CD4-positive, CD25-positive, alpha-beta regulatory T cell (primary cell): ENCODE data around the gene MLXIP. TPM values are rescaled to one million over a fixed set of nuclear protein-coding genes. Genes with fewer than 3 reads are reported as not detected.

Experiments
- ATAC-seq, 2 donors: fragments of 150-1000 bp; cut with Tn5 transposase; one replicate each; pipeline ENCODE4 v1.10.0; 2021; ENCODE audit warnings: low read depth in 2 of 2, moderate number of reproducible peaks in 2 of 2, moderate library complexity in 1 of 2
- DNase-seq, 3 donors: peaks; one replicate each; pipeline versions ENCODE4 v3.0.0 to v3.0.0-alpha.2; 2012 to 2022; ENCODE audit warnings: mixed read lengths in 1 of 3
- H3K27ac ChIP-seq: one replicate; pipeline ENCODE4 v1.7.0; 2013; ENCODE audit warnings: mild to moderate bottlenecking, low read length; ENCODE audit not compliant: insufficient read depth, poor library complexity, severe bottlenecking
- H3K27me3 ChIP-seq: one replicate; pipeline ENCODE4 v1.7.0; 2013; ENCODE audit warnings: low read length; ENCODE audit not compliant: control insufficient read depth, insufficient read depth
- H3K36me3 ChIP-seq: one replicate; pipeline ENCODE4 v1.7.0; 2013; ENCODE audit warnings: mild to moderate bottlenecking, low read length, moderate library complexity; ENCODE audit not compliant: control insufficient read depth, insufficient read depth
- H3K4me1 ChIP-seq: 2 replicates; pipeline ENCODE4 v1.7.0; 2013; ENCODE audit warnings: mild to moderate bottlenecking, low read length; ENCODE audit not compliant: insufficient read depth, control insufficient read depth, poor library complexity, severe bottlenecking
- H3K4me3 ChIP-seq: one replicate; pipeline ENCODE4 v1.7.0; 2013; ENCODE audit warnings: low read depth, mild to moderate bottlenecking, low read length, moderate library complexity
- H3K9me3 ChIP-seq, 2 experiments: 1 replicate in 1 of 2; 2 replicates in 1 of 2; pipeline ENCODE4 v1.7.0; 2013; ENCODE audit warnings: low read length in 2 of 2, mild to moderate bottlenecking in 1 of 2, moderate library complexity in 1 of 2; ENCODE audit not compliant: control insufficient read depth in 2 of 2
- H3K27ac Mint-ChIP-seq, 3 donors: one replicate each; pipeline ENCODE4 v1.8.0; 2020 to 2022; ENCODE audit warnings: mild to moderate bottlenecking in 3 of 3, mixed read lengths in 3 of 3, moderate library complexity in 2 of 3
- H3K27me3 Mint-ChIP-seq: one replicate; pipeline ENCODE4 v1.8.0; 2022; ENCODE audit warnings: mild to moderate bottlenecking, mixed read lengths
- H3K36me3 Mint-ChIP-seq: one replicate; pipeline ENCODE4 v1.8.0; 2020; ENCODE audit warnings: mixed read lengths
- H3K4me1 Mint-ChIP-seq, 4 donors: one replicate each; pipeline ENCODE4 v1.8.0; 2020 to 2022; ENCODE audit warnings: mixed read lengths in 4 of 4, mild to moderate bottlenecking in 1 of 4
- H3K4me3 Mint-ChIP-seq, 4 donors: one replicate each; pipeline ENCODE4 v1.8.0; 2020 to 2022; ENCODE audit warnings: mild to moderate bottlenecking in 4 of 4, mixed read lengths in 4 of 4, moderate library complexity in 3 of 4
- H3K9me3 Mint-ChIP-seq, 7 donors: one replicate each; pipeline ENCODE4 v1.8.0; 2020 to 2022; ENCODE audit warnings: mixed read lengths in 7 of 7, mild to moderate bottlenecking in 3 of 7, moderate library complexity in 2 of 7
- polyA plus RNA-seq, 4 donors: library from polyadenylated mRNA; unstranded; fragments of 300-500 nt; fragmentation: Illumina TruSeq; gene quantifications; one replicate each; pipeline ENCODE4 v1.2.3, GENCODE V29; 2021
- total RNA-seq: library from RNA; stranded (reverse); gene quantifications from one replicate; pipeline ENCODE4 v1.2.3, GENCODE V29; 2022

The MLXIP gene
- total and polyA plus RNA-seq, 5 donors from 2014 or later: 5.0 to 83.2 (median 7.8) TPM

DNA sequence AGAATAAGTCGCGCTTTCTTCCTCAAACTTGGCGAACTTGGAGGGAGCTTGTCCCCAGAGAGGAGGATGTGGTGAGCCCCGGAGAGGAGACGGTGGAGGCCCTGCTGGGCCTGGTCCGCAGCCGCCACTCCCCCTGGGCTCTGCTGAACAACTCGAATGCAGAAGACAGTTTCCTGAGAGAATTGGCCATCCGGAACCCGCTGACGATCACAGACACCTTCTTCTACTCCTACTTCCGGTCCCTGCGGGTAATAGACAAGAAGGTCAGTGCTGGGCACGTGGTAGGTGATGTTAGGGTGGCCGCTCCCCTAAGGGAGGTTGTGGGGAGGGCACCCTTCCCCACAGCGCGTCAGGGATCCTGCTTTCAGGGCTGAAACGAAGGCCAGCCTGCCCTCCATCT lies 106.0 kb downstream of the MLXIP start:
- H3K4me1 Mint-ChIP-seq: peaks cover 0 to 9% (median 3%) of the 10 kb centered on the region in 4 donors
- peak overlapping the region in 1 of 4 donors; percentile 16 for H3K4me3 Mint-ChIP-seq
- ATAC-seq: no peak
- H3K9me3 Mint-ChIP-seq: no peaks in the 10 kb centered on the region
- no peaks in the 10 kb centered on the region for H3K9me3 ChIP-seq
- no peak for DNase-seq
- no peaks in the 10 kb centered on the region for H3K36me3 Mint-ChIP-seq
- no peaks in the 10 kb centered on the region for H3K36me3 ChIP-seq
- H3K27ac Mint-ChIP-seq: no peak overlapping the region
- peaks cover 11% of the 10 kb centered on the region for H3K4me1 ChIP-seq
- H3K27ac ChIP-seq: no peak overlapping the region
- H3K4me3 ChIP-seq: no peak overlapping the region
- H3K27me3 ChIP-seq: no peaks in the 10 kb centered on the region
- peaks cover 27% of the 10 kb centered on the region for H3K27me3 Mint-ChIP-seq

- no peaks in the 10 kb centered on the region for H3K36me3 ChIP-seq
These were observed 106.5 kb downstream of the MLXIP start for GRCh38 chr12:122185079-122185478.

GRCh38 chr12:122185494-122186082 lies 107.0 kb downstream of the MLXIP start:
- no peak for DNase-seq
- H3K27me3 ChIP-seq: no peaks in the 10 kb centered on the region
- H3K27ac Mint-ChIP-seq: peak overlapping the region in 1 of 3 donors; percentile 6

More at GRCh38 chr12:122185079-122185478, 106.5 kb downstream of the MLXIP start:
- H3K9me3 Mint-ChIP-seq: no peaks in the 10 kb centered on the region
- no peak for DNase-seq
- no peak overlapping the region for H3K27ac ChIP-seq
- no peaks in the 10 kb centered on the region for H3K27me3 ChIP-seq
- H3K27me3 Mint-ChIP-seq: peaks cover 27% of the 10 kb centered on the region
- H3K9me3 ChIP-seq: no peaks in the 10 kb centered on the region
- ATAC-seq: no peak
- H3K36me3 Mint-ChIP-seq: no peaks in the 10 kb centered on the region
- H3K4me1 Mint-ChIP-seq: peaks cover 0 to 9% (median 3%) of the 10 kb centered on the region in 4 donors
- H3K4me3 ChIP-seq: no peak overlapping the region
- peak overlapping the region in 1 of 4 donors; percentile 28 for H3K4me3 Mint-ChIP-seq
- H3K4me1 ChIP-seq: peaks cover 11% of the 10 kb centered on the region
- no peak overlapping the region for H3K27ac Mint-ChIP-seq

DNA sequence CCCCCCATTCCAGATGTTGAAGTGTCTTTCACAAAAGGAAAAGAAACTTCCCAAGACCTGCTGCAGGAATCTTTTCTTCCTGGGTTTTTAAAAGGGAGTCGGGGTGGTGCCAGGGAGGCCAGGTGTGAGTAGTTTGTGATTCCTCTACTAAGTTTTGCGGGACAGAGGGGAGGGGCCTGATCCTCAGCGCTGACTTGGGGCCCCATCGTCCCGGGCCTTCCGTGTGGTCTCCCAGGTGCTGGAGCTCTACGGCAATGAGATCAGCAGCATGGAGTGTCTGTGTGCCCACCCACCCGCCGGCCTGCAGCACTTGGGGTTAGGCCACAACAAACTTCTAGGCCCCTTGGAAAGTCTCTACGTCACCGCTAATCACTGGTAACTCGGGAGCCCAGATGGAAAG lies 108.9 kb downstream of the MLXIP start:
- Mint-ChIP-seq H3K27me3 (peaks cover 22% of the 10 kb centered on the region), H3K9me3 (no peaks in the 10 kb centered on the region), H3K4me3 (no peak overlapping the region), H3K36me3 (no peaks in the 10 kb centered on the region), H3K4me1 (peaks cover 0 to 11% (median 6%) of the 10 kb centered on the region in 4 donors), H3K27ac (no peak overlapping the region)
- Histone ChIP-seq H3K9me3 (no peaks in the 10 kb centered on the region), H3K4me1 (peaks cover 11% of the 10 kb centered on the region), H3K36me3 (no peaks in the 10 kb centered on the region), H3K27ac (no peak overlapping the region), H3K27me3 (no peaks in the 10 kb centered on the region), H3K4me3 (no peak overlapping the region)
- ATAC-seq: no peak
- DNase-seq: no peak

More at GRCh38 chr12:122185494-122186082, 107.0 kb downstream of the MLXIP start:
- Histone ChIP-seq H3K27ac (no peak overlapping the region), H3K9me3 (no peaks in the 10 kb centered on the region), H3K4me3 (no peak overlapping the region), H3K36me3 (no peaks in the 10 kb centered on the region), H3K4me1 (peaks cover 11% of the 10 kb centered on the region)
- ATAC-seq: no peak
- H3K9me3 Mint-ChIP-seq: no peaks in the 10 kb centered on the region
- H3K27me3 Mint-ChIP-seq: peaks cover 24% of the 10 kb centered on the region
- H3K4me3 Mint-ChIP-seq: no peak overlapping the region
- no peaks in the 10 kb centered on the region for H3K36me3 Mint-ChIP-seq
- H3K4me1 Mint-ChIP-seq: peaks cover 0 to 9% (median 3%) of the 10 kb centered on the region in 4 donors

- no peak for DNase-seq
- H3K36me3 Mint-ChIP-seq: no peaks in the 10 kb centered on the region
- no peak overlapping the region for H3K4me3 Mint-ChIP-seq
- H3K4me3 ChIP-seq: no peak overlapping the region
- H3K36me3 ChIP-seq: no peaks in the 10 kb centered on the region
- H3K27ac ChIP-seq: no peak overlapping the region
- peaks cover 0 to 5% (median 3%) of the 10 kb centered on the region in 4 donors for H3K4me1 Mint-ChIP-seq
- peaks cover 0 to under 1% (median 0%) of the 10 kb centered on the region in 7 donors for H3K9me3 Mint-ChIP-seq
- H3K9me3 ChIP-seq: no peaks in the 10 kb centered on the region
- no peak for ATAC-seq
- H3K27me3 Mint-ChIP-seq: peaks cover 20% of the 10 kb centered on the region
- H3K4me1 ChIP-seq: no peaks in the 10 kb centered on the region
- no peaks in the 10 kb centered on the region for H3K27me3 ChIP-seq
- peak overlapping the region in 1 of 3 donors; percentile 42 for H3K27ac Mint-ChIP-seq
These were observed 111.3 kb downstream of the MLXIP start for GRCh38 chr12:122189626-122190475.

- peaks cover 0 to 5% (median 1%) of the 10 kb centered on the region in 4 donors for H3K4me1 Mint-ChIP-seq
- no peak overlapping the region for H3K4me3 ChIP-seq
- DNase-seq (peak; percentile 16 to 66 (median 49)), ATAC-seq (peak; percentile 50 to 64)
- peaks cover 22% of the 10 kb centered on the region for H3K27me3 Mint-ChIP-seq
- H3K4me3 Mint-ChIP-seq: no peak overlapping the region
- H3K36me3 Mint-ChIP-seq: no peaks in the 10 kb centered on the region
- no peak overlapping the region for H3K27ac ChIP-seq
- peak overlapping the region in 2 of 3 donors; percentile 38 to 52 for H3K27ac Mint-ChIP-seq
- H3K27me3 ChIP-seq: no peaks in the 10 kb centered on the region
- H3K4me1 ChIP-seq: no peaks in the 10 kb centered on the region
- peaks cover 0 to 2% of the 10 kb centered on the region in 2 experiments for H3K9me3 ChIP-seq
- no peaks in the 10 kb centered on the region for H3K36me3 ChIP-seq
- peaks cover 0 to 9% (median 0%) of the 10 kb centered on the region in 7 donors for H3K9me3 Mint-ChIP-seq
These were observed 112.5 kb downstream of the MLXIP start for GRCh38 chr12:122190842-122191668.

DNA sequence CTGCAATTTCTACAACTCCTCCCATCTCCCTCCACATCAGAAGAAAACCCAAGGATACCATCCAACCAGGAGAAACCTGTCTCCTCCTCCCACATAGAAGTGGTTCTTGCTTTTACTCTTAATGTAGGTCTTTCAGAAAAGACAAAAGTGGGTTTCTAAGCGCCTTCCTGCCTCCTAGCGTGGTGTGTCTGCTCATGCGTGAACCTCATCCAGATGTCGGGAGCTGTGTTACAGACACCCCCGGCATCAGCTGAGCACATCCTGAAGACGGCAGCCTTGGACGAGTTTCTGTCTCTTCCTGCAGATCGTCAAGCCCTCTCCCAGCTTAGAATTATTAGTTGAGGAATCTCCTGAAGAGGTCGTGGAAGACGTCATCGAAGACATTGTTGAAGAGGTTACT lies 113.9 kb downstream of the MLXIP start:
- H3K9me3 Mint-ChIP-seq: peaks cover 0 to 9% (median 0%) of the 10 kb centered on the region in 7 donors
- DNase-seq (no peak), ATAC-seq (no peak)
- Histone ChIP-seq H3K27ac (no peak overlapping the region), H3K27me3 (peaks cover 3% of the 10 kb centered on the region), H3K9me3 (peaks cover 0 to 2% of the 10 kb centered on the region in 2 experiments), H3K36me3 (no peaks in the 10 kb centered on the region), H3K4me1 (no peaks in the 10 kb centered on the region), H3K4me3 (no peak overlapping the region)
- H3K4me1 Mint-ChIP-seq: peaks cover 0 to 5% (median 1%) of the 10 kb centered on the region in 4 donors
- H3K27me3 Mint-ChIP-seq: peaks cover 29% of the 10 kb centered on the region
- H3K4me3 Mint-ChIP-seq: no peak overlapping the region
- H3K27ac Mint-ChIP-seq: peak overlapping the region in 1 of 3 donors; percentile 27
- no peaks in the 10 kb centered on the region for H3K36me3 Mint-ChIP-seq
